GM12878 (cell line): ENCODE measurements around the gene BTNL2. TPM values are rescaled to one million over a fixed set of nuclear protein-coding genes. Genes with fewer than 3 reads are reported as not detected.

Experiments used
- ATAC-seq: fragments of 200-7000 bp; cut with Tn5 transposase; 3 replicates; pipeline ENCODE4 v1.9.1; 2020; ENCODE audit warnings: mild to moderate bottlenecking, moderate library complexity
- BruUV-seq: library from RNA; stranded (reverse); fragments of 400-500 nt; replicated peaks from 2 replicates; lab custom pipeline; 2021; lab: Mats Ljungman, UMichigan
- CTCF ChIA-PET: fragments of 300-600 bp; sonication (Branson Sonifier 250); formaldehyde crosslinking; extraction: SDS; loops from one replicate; lab custom pipeline; 2021; ENCODE audit warnings: inconsistent platforms; lab: Yijun Ruan, JAX
- POLR2A ChIA-PET: fragments of 350-600 bp; formaldehyde crosslinking; extraction: SDS; loops from one replicate; lab custom pipeline; 2021; ENCODE audit warnings: inconsistent platforms; lab: Charles Lee
- RAD21 ChIA-PET: fragments of 300-600 bp; sonication (Branson Sonifier 250); formaldehyde crosslinking; loops from one replicate; lab custom pipeline; 2023; ENCODE audit warnings: antibody characterized with exemption; ENCODE audit not compliant: unreplicated experiment; lab: Charles Lee
- SMC1A ChIA-PET: fragments of 300-600 bp; sonication (Branson Sonifier 250); formaldehyde crosslinking; loops from one replicate; lab custom pipeline; 2023; ENCODE audit not compliant: unreplicated experiment, uncharacterized antibody; lab: Charles Lee
- DNase-seq: peaks from one replicate; pipeline ENCODE4 v3.0.0-alpha.2; 2011; ENCODE audit warnings: low read depth, low spot score
- FAIRE-seq: peaks from 3 replicates; lab custom pipeline; 2011; peaks lifted over from hg19 to GRCh38; lab: Jason Lieb, UNC
- H2AFZ ChIP-seq: 2 replicates; pipeline ENCODE4 v1.6.0; 2011; ENCODE audit warnings: low read depth, low read length, control low read depth; ENCODE audit not compliant: control insufficient read depth
- H3K27ac ChIP-seq: 2 replicates; pipeline ENCODE4 v1.5.1; 2011; ENCODE audit warnings: control low read depth; ENCODE audit not compliant: control insufficient read depth, insufficient read depth
- H3K27me3 ChIP-seq, 2 experiments: replicated peaks in 1 of 2; 2 replicates each; pipeline versions ENCODE4 v1.6.0 to v1.6.1; 2011; ENCODE audit warnings: low read length in 1 of 2; ENCODE audit not compliant: control insufficient read depth in 2 of 2, insufficient read depth in 2 of 2
- H3K36me3 ChIP-seq, 2 experiments: 2 replicates each; pipeline ENCODE4 v1.5.1; 2011; ENCODE audit warnings: low read length in 1 of 2; ENCODE audit not compliant: control insufficient read depth in 2 of 2, insufficient read depth in 2 of 2
- H3K4me1 ChIP-seq: 2 replicates; pipeline ENCODE4 v1.6.1; 2011; ENCODE audit warnings: mild to moderate bottlenecking, low read length, moderate library complexity, mixed read lengths; ENCODE audit not compliant: control insufficient read depth, insufficient read depth
- H3K4me2 ChIP-seq: 2 replicates; pipeline ENCODE4 v1.6.0; 2011; ENCODE audit warnings: control low read depth; ENCODE audit not compliant: control insufficient read depth, insufficient read depth
- H3K4me3 ChIP-seq: fragments of 200-600 bp; sonication (generic); 2 replicates; pipeline ENCODE4 v1.5.1; 2016
- H3K79me2 ChIP-seq: 2 replicates; pipeline ENCODE4 v1.6.0; 2011; ENCODE audit warnings: low read length; ENCODE audit not compliant: control insufficient read depth, insufficient read depth
- H3K9ac ChIP-seq: 2 replicates; pipeline ENCODE4 v1.8.0; 2011; ENCODE audit warnings: low read length, control low read depth, mixed read lengths; ENCODE audit not compliant: control insufficient read depth, insufficient read depth
- H3K9me3 ChIP-seq: replicated peaks from 3 replicates; pipeline ENCODE4 v1.5.1; 2011; ENCODE audit warnings: mild to moderate bottlenecking, low read length; ENCODE audit not compliant: control insufficient read depth, insufficient read depth
- H4K20me1 ChIP-seq: 2 replicates; pipeline ENCODE4 v1.6.0; 2011; ENCODE audit not compliant: control insufficient read depth, insufficient read depth
- ATF7 ChIP-seq: fragments of 450-650 bp; IDR thresholded peaks from 2 replicates; pipeline ENCODE4 v1.6.1; 2016; ENCODE audit warnings: low read depth, mild to moderate bottlenecking
- BHLHE40 ChIP-seq, 2 experiments: fragments of 450-650 bp in 1 of 2; IDR thresholded peaks; 2 replicates each; pipeline ENCODE4 v1.6.1; 2011 to 2017; ENCODE audit warnings: low read depth in 2 of 2, borderline replicate concordance in 1 of 2, improper control_type of control experiment in 1 of 2, low read length in 1 of 2, mild to moderate bottlenecking in 1 of 2
- CBX5 ChIP-seq: sonication (generic); IDR thresholded peaks from 2 replicates; pipeline ENCODE4 v1.6.1; 2016; ENCODE audit warnings: low read depth, moderate library complexity, mild to moderate bottlenecking, inconsistent platforms
- CHD1 ChIP-seq: IDR thresholded peaks from 2 replicates; pipeline ENCODE4 v1.6.1; 2012; ENCODE audit warnings: low read depth, low read length, improper control_type of control experiment
- CREB1 ChIP-seq: IDR thresholded peaks from 2 replicates; pipeline ENCODE4 v1.6.1; 2012; ENCODE audit warnings: low read depth, mild to moderate bottlenecking, inconsistent platforms
- IKZF1 ChIP-seq: fragments of 450-650 bp; conservative IDR thresholded peaks from 2 replicates; pipeline ENCODE4 v1.6.1; 2017; ENCODE audit warnings: antibody characterized with exemption, mild to moderate bottlenecking
- JUNB ChIP-seq: IDR thresholded peaks from 2 replicates; pipeline ENCODE4 v1.6.1; 2016; ENCODE audit warnings: antibody characterized with exemption, mild to moderate bottlenecking
- MEF2A ChIP-seq: IDR thresholded peaks from 2 replicates; pipeline ENCODE4 v1.6.1; 2011; ENCODE audit warnings: low read depth, mild to moderate bottlenecking, low read length, moderate library complexity; ENCODE audit not compliant: insufficient read depth
- NFXL1 ChIP-seq: fragments of 450-650 bp; IDR thresholded peaks from 2 replicates; pipeline ENCODE4 v1.6.1; 2017; ENCODE audit warnings: antibody characterized with exemption, mild to moderate bottlenecking, borderline replicate concordance
- NFYB ChIP-seq: IDR thresholded peaks from 2 replicates; pipeline ENCODE4 v1.6.1; 2011; ENCODE audit warnings: low read depth, mild to moderate bottlenecking, low read length, improper control_type of control experiment, moderate library complexity; ENCODE audit not compliant: insufficient read depth
- NR2F1 ChIP-seq: fragments of 450-650 bp; conservative IDR thresholded peaks from 2 replicates; pipeline ENCODE4 v1.6.1; 2017; ENCODE audit warnings: mild to moderate bottlenecking
- POLR2AphosphoS2 ChIP-seq: IDR thresholded peaks from 2 replicates; pipeline ENCODE4 v1.6.1; 2011; ENCODE audit warnings: low read depth, mild to moderate bottlenecking, low read length, improper control_type of control experiment, moderate library complexity
- REST ChIP-seq: IDR thresholded peaks from 2 replicates; pipeline ENCODE4 v1.6.1; 2012; ENCODE audit warnings: mild to moderate bottlenecking, low read depth, low read length
- SP1 ChIP-seq: IDR thresholded peaks from one replicate; pipeline ENCODE4 v1.6.1; 2011; ENCODE audit warnings: low read depth, low read length
- SREBF1 ChIP-seq: IDR thresholded peaks from 2 replicates; pipeline ENCODE4 v1.6.1; 2012; ENCODE audit warnings: mild to moderate bottlenecking, low read length
- WRNIP1 ChIP-seq: IDR thresholded peaks from 2 replicates; pipeline ENCODE4 v1.6.1; 2011; ENCODE audit warnings: low read depth, low read length, improper control_type of control experiment, borderline replicate concordance
- WGBS: methylation state at CpG from one replicate; pipeline ENCODE4 v1.1.6; 2016; ENCODE audit warnings: low lambda C conversion rate; ENCODE audit not compliant: insufficient replicate concordance, insufficient coverage; ENCODE audit errors: missing lambda C conversion rate; 5-methylcytosine and 5-hydroxymethylcytosine counted together
- in situ Hi-C: fragments of 300-500 bp; cut with MboI; formaldehyde crosslinking; loops from 9 replicates; pipeline ENCODE4 v1.14.3; 2018; ENCODE audit warnings: mixed read lengths
- intact Hi-C: fragments of 100-400 bp; cut with micrococcal nuclease; formaldehyde crosslinking; loops from one replicate; pipeline ENCODE4 v1.14.2; 2022; ENCODE audit not compliant: unreplicated experiment
- polyA plus RNA-seq, 11 experiments: library from polyadenylated mRNA; depleted of rRNA in 4 of 11; unstranded in 6 of 11; stranded (reverse) in 5 of 11; fragments of >200 nt; fragmentation: Nextera tagmentation in 4 of 11; fragmentation: Illumina TruSeq in 1 of 11; extraction: Ambion mirVana in 4 of 11; extraction: Trizol in 1 of 11; gene quantifications; 1 replicate in 1 of 11; 2 replicates in 10 of 11; pipeline versions ENCODE4 v1.2.1 to v1.2.3, GENCODE V29; 2011 to 2016; ENCODE audit warnings: inconsistent platforms in 2 of 11, missing spikeins in 2 of 11, low read depth in 1 of 11
- total RNA-seq, 4 experiments: library from RNA; depleted of rRNA in 3 of 4; stranded (reverse); fragments of >200 nt in 3 of 4; fragmentation: Illumina TruSeq in 1 of 4; extraction: Trizol in 1 of 4; gene quantifications; 2 replicates each; pipeline versions ENCODE4 v1.2.1 to v1.2.3, GENCODE V29; 2013 to 2021
- TF ChIP-seq, protein P1 (sequence below): fragments of 450-650 bp; IDR thresholded peaks from 2 replicates; pipeline ENCODE4 v1.6.1; 2017; ENCODE audit warnings: mild to moderate bottlenecking

Gene BTNL2
- total and polyA plus RNA-seq, 10 of the 15 experiments (the other 5 are each of a cell fraction or from before 2014, with no cell fraction given) = 0.11 to 0.29 (median 0.26) TPM; not detected in 5

DNA sequence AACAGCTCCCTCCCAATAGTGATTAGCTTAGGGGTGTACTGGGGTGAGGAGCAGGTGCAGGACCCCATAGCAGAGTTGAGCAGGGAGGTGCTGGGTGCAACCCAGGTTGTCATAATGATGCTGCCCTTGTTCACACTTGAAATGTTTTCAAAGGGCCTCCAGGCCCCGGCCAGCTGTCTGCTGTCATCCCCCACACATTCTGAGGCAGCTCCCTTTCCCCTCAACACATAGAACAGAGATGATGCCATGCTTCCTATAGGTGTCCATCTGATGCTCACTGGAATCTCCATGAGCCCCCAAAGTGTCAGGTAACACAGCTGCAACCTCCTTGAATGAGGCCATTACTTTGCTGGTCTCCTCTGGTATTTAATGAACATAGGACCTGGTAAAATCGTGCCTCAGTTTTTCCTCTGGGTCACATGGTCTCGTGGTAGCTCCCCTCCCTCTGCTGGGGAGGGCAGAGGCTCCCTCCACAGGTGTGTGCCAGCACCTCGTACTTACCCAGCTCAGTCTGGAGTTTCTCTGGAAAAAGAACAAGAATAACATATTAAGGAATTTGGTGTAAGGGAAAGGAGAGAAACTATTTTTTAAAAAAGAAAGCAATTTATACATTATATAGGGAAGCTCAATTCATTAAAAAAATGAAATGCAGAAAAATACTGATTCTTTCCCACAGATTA is 5.6 kb downstream of the BTNL2 start (continued):
- TF ChIP-seq BHLHE40 (IDR thresholded peaks at IDR 0.05; ENCODE audit: borderline replicate concordance in 1 of 2, low read depth in 2 of 2, low read length in 1 of 2) = no peak
- no peak for TF ChIP-seq CREB1
- TF ChIP-seq IKZF1 = no peak
- TF ChIP-seq NR2F1 = no peak
- no peak for TF ChIP-seq NFXL1
- TF ChIP-seq SREBF1 = no peak
- TF ChIP-seq, all 136 proteins: peak for 0

DNA sequence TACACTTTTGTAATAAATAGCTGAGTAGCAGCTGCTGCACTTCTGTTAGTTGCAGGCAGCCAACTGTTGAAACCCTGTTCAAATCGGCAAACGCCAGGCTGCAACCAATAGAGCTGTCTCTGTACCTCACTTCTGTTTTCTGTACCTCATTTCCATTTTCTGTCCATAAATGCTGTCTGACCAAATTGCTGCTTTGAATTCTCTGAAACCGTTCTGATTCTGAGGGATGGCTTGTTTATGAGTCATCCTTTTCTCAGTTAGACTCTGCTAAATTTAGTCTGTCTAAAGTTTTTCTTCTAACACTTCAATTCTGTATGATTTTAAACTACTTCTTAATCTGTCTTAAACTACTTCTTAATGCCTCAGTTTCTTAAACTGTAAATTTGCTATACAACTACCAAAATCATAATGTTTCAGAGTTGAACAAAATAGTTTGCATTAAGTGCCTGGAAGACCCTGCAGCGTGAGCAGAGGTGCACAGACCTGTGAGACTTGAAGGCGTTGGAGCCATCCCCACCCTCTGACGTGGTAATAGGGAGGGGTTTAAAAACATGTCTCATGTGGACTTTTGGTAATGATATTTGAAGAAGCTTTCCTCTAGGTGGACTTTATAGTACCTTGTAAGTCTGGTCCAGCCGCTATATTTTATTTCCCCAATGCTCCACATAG is 9.6 kb downstream of the BTNL2 start:
- WGBS = 22% methylated on average over 7 of the region's 7 CpGs
- no peak overlapping the region for H3K27ac ChIP-seq
- no TSS peak for BruUV-seq
- H3K36me3 ChIP-seq = no peaks in the 10 kb centered on the region
- H3K4me2 ChIP-seq = peak overlapping the region; percentile 33
- DNase-seq (peak; percentile 73), ATAC-seq (peak; percentile 98), FAIRE-seq (peak; percentile 97)
- POLR2A ChIA-PET = interaction anchor here (1.5 kb wide), 1 partner anchor 9 kb away, joined by 3 read pairs; no protein-coding TSS in a partner anchor
- no peaks in the 10 kb centered on the region for H3K27me3 ChIP-seq
- peaks cover 8% of the 10 kb centered on the region for H3K4me1 ChIP-seq
- CTCF ChIA-PET = interaction anchor here (1.1 to 4.2 kb wide), 8 partner anchors 14 to 389 kb away, joined by 3 to 20 read pairs (median 5); no protein-coding TSS in a partner anchor
- H4K20me1 ChIP-seq = no peaks in the 10 kb centered on the region
- RAD21 ChIA-PET = interaction anchor here (1.0 kb wide), 1 partner anchor 90 kb away, joined by 3 read pairs; no protein-coding TSS in a partner anchor
- H3K4me3 ChIP-seq = peak overlapping the region; percentile 6; the same call in 1 of the 2 replicates
- no peak overlapping the region for H3K9ac ChIP-seq
- in situ Hi-C loops = no loop called here
- H3K79me2 ChIP-seq = no peaks in the 10 kb centered on the region
- SMC1A ChIA-PET = interaction anchor here (1.1 to 2.5 kb wide), 4 partner anchors 10 to 396 kb away, joined by 3 to 10 read pairs (median 6); no protein-coding TSS in a partner anchor
- H3K9me3 ChIP-seq = peaks cover 2% of the 10 kb centered on the region; the same call in 1 of the 3 replicates
- H2AFZ ChIP-seq = no peak overlapping the region
- intact Hi-C loops = no loop called here
- TF ChIP-seq NFYB = 0 out of 2 replicates have a peak, but pooled peaks have one; percentile 32
- peak; percentile 83 for TF ChIP-seq MEF2A
- TF ChIP-seq SP1 = no peak
- TF ChIP-seq ATF7 = peak; percentile 69
- no peak for TF ChIP-seq WRNIP1
- TF ChIP-seq POLR2AphosphoS2 = no peak
- peak; percentile 75; the same call in 1 of the 2 replicates for TF ChIP-seq CBX5
- peak; percentile 71 for TF ChIP-seq JUNB
- TF ChIP-seq, protein P1, sequence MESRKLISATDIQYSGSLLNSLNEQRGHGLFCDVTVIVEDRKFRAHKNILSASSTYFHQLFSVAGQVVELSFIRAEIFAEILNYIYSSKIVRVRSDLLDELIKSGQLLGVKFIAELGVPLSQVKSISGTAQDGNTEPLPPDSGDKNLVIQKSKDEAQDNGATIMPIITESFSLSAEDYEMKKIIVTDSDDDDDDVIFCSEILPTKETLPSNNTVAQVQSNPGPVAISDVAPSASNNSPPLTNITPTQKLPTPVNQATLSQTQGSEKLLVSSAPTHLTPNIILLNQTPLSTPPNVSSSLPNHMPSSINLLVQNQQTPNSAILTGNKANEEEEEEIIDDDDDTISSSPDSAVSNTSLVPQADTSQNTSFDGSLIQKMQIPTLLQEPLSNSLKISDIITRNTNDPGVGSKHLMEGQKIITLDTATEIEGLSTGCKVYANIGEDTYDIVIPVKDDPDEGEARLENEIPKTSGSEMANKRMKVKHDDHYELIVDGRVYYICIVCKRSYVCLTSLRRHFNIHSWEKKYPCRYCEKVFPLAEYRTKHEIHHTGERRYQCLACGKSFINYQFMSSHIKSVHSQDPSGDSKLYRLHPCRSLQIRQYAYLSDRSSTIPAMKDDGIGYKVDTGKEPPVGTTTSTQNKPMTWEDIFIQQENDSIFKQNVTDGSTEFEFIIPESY = no peak
- no peak for TF ChIP-seq CHD1
- no peak for TF ChIP-seq REST
